Endodermal cell (in vitro differentiated cells): ENCODE results near the gene SLC26A8. TPM values are rescaled to one million over a fixed set of nuclear protein-coding genes. Genes with fewer than 3 reads are reported as not detected.

Experiments used
- DNase-seq: peaks from one replicate; pipeline ENCODE4 v3.0.0-alpha.2; 2017
- H3K27ac ChIP-seq: 2 replicates; pipeline ENCODE4 v1.5.1; 2013; ENCODE audit warnings: mild to moderate bottlenecking, low read depth, low read length, moderate library complexity
- H3K27me3 ChIP-seq: 2 replicates; pipeline ENCODE4 v1.6.1; 2013; ENCODE audit warnings: mild to moderate bottlenecking, low read length, moderate library complexity; ENCODE audit not compliant: insufficient read depth, control insufficient read depth, poor library complexity, severe bottlenecking
- H3K36me3 ChIP-seq: 2 replicates; pipeline ENCODE4 v1.7.0; 2013; ENCODE audit warnings: mild to moderate bottlenecking, low read length, moderate library complexity; ENCODE audit not compliant: control insufficient read depth, insufficient read depth
- H3K4me1 ChIP-seq: one replicate; pipeline ENCODE4 v1.7.0; 2013; ENCODE audit warnings: low read length; ENCODE audit not compliant: control insufficient read depth, insufficient read depth
- H3K4me3 ChIP-seq: 2 replicates; pipeline ENCODE4 v1.5.1; 2013; ENCODE audit warnings: mild to moderate bottlenecking, low read length, moderate library complexity
- H3K9ac ChIP-seq: 2 replicates; pipeline ENCODE4 v1.6.1; 2013; ENCODE audit warnings: mild to moderate bottlenecking, low read length, moderate library complexity; ENCODE audit not compliant: poor library complexity, severe bottlenecking; ENCODE audit errors: extremely low read depth
- H3K9me3 ChIP-seq: 2 replicates; pipeline ENCODE4 v1.6.1; 2013; ENCODE audit warnings: mild to moderate bottlenecking, low read length, moderate library complexity; ENCODE audit not compliant: control insufficient read depth
- H3K27ac Mint-ChIP-seq: 2 replicates; pipeline ENCODE4 v1.8.0; 2020; ENCODE audit warnings: mixed read lengths
- H3K27me3 Mint-ChIP-seq: 2 replicates; pipeline ENCODE4 v1.8.0; 2021; ENCODE audit warnings: mild to moderate bottlenecking, mixed read lengths; ENCODE audit not compliant: insufficient read depth
- H3K36me3 Mint-ChIP-seq: 2 replicates; pipeline ENCODE4 v1.8.0; 2020; ENCODE audit warnings: low read depth, mixed read lengths
- H3K4me1 Mint-ChIP-seq: 2 replicates; pipeline ENCODE4 v1.8.0; 2020; ENCODE audit warnings: mixed read lengths
- H3K4me3 Mint-ChIP-seq: 2 replicates; pipeline ENCODE4 v1.8.0; 2020; ENCODE audit warnings: mild to moderate bottlenecking, moderate library complexity, mixed read lengths
- H3K9me3 Mint-ChIP-seq: 2 replicates; pipeline ENCODE4 v1.8.0; 2020; ENCODE audit warnings: mild to moderate bottlenecking, mixed read lengths
- WGBS, 2 experiments: methylation state at CpG; one replicate each; pipeline versions ENCODE4 v1.1.5 to v1.1.7; 2013; ENCODE audit warnings: missing lambda C conversion rate in 2 of 2, mixed read lengths in 1 of 2; ENCODE audit not compliant: insufficient coverage in 1 of 2, insufficient read length in 1 of 2; 5-methylcytosine and 5-hydroxymethylcytosine counted together
- total RNA-seq, 2 donors: library from RNA; stranded (reverse); fragmentation: NEBNext Ultra II Directional in 1 of 2; extraction: Animal tissue kit (Norgen Biotek cat#: 25700) in 1 of 2; gene quantifications; 2 replicates in 1 of 2; 3 replicates in 1 of 2; pipeline ENCODE4 v1.2.1, GENCODE V29; 2021
- TF ChIP-seq, protein P1 (sequence below): fragments of 200-600 bp; sonication (generic); conservative IDR thresholded peaks from 2 replicates; pipeline ENCODE4 v1.5.0; 2021; ENCODE audit warnings: antibody characterized with exemption, mild to moderate bottlenecking

SLC26A8 gene
- total RNA-seq, 2 donors from 2014 or later, result not detected

DNA sequence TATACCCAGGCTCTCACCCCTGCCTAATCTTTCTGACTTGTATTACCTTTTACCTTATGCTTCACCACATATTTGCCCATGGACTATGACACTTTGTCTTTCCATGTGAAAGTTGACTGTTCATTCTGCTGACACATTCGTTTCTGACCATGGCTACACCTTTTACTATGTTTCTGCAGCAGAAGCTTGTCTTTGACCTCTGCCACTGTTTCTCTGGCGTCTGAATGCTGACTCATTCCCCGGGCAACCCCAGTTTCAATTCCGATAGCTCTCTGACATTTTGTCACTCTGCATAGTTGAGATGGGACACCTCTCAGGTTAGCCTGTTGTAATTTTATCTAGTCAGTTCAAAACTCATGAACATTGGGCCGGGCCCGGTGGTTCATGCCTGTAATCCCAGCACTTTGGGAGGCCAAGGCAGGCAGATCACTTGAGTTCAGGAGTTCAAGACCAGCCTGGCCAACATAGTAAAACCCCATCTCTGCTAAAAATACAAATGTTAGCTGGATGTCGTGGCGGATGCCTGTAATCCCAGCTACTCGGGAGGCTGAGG lies 50.7 kb downstream of the SLC26A8 start:
- no peaks in the 10 kb centered on the region for H3K4me1 ChIP-seq
- H3K9me3 ChIP-seq, result no peaks in the 10 kb centered on the region
- no peak overlapping the region for H3K9ac ChIP-seq
- DNase-seq, result no peak
- Mint-ChIP-seq H3K36me3 (no peaks in the 10 kb centered on the region), H3K9me3 (no peaks in the 10 kb centered on the region), H3K27ac (peak overlapping the region; percentile 4), H3K4me3 (no peak overlapping the region), H3K27me3 (peaks cover 2% of the 10 kb centered on the region), H3K4me1 (no peaks in the 10 kb centered on the region)
- H3K27ac ChIP-seq, result no peak overlapping the region
- WGBS, 2 experiments, result 91% methylated on average over 9 of the region's 9 CpGs
- no peaks in the 10 kb centered on the region for H3K27me3 ChIP-seq
- H3K36me3 ChIP-seq, result no peaks in the 10 kb centered on the region
- TF ChIP-seq, protein P1, sequence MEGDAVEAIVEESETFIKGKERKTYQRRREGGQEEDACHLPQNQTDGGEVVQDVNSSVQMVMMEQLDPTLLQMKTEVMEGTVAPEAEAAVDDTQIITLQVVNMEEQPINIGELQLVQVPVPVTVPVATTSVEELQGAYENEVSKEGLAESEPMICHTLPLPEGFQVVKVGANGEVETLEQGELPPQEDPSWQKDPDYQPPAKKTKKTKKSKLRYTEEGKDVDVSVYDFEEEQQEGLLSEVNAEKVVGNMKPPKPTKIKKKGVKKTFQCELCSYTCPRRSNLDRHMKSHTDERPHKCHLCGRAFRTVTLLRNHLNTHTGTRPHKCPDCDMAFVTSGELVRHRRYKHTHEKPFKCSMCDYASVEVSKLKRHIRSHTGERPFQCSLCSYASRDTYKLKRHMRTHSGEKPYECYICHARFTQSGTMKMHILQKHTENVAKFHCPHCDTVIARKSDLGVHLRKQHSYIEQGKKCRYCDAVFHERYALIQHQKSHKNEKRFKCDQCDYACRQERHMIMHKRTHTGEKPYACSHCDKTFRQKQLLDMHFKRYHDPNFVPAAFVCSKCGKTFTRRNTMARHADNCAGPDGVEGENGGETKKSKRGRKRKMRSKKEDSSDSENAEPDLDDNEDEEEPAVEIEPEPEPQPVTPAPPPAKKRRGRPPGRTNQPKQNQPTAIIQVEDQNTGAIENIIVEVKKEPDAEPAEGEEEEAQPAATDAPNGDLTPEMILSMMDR, result no peak
- H3K4me3 ChIP-seq, result no peak overlapping the region

DNA sequence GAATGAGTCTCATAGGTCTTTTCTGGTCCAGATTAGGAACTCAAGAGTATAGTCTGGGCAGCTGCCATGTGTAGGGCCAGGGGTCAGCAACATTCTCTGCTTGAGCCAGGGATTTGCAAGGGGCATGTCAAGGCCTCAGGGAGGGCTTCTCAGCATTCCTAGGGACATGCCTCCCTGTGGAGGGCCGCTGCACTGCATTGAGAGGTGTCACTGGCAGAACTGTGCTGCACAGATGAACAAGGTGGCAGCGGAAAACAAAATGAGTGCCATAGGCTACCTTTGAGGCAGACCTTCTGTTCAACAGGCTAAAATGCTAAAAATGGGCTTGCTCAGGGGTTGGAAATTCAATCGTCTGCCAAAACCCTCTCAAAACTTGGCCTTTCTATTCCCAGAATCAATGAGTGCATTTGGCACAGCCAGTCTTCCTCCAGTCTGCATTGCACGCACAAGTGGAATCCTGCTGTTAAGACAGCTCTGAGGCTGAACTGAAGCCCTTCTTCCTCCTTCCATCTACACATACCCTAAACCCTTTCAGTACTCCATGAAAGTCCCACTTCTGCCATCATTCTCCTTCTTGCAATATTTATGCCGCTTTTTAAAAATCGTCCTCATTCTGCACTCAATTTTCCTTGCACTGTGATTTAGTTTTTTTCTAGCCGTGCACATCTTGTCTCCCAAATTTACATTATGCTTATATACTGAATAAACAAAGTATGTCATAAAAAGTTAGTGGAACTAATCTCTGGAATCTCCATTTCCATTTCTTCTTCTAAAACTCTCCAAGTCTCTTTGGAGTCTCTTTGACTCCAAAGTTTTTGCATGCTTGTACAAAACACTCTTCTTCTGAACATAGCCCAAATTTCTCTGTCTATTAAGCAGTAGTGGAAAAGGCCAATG lies 51.7 kb downstream of the SLC26A8 start:
- peak; percentile 74 for DNase-seq
- Histone ChIP-seq H3K36me3 (no peaks in the 10 kb centered on the region), H3K4me3 (no peak overlapping the region), H3K9me3 (no peaks in the 10 kb centered on the region), H3K27ac (no peak overlapping the region), H3K27me3 (no peaks in the 10 kb centered on the region), H3K4me1 (no peaks in the 10 kb centered on the region), H3K9ac (no peak overlapping the region)
- Mint-ChIP-seq H3K36me3 (no peaks in the 10 kb centered on the region), H3K9me3 (no peaks in the 10 kb centered on the region), H3K27me3 (peaks cover 2% of the 10 kb centered on the region), H3K4me3 (no peak overlapping the region), H3K4me1 (no peaks in the 10 kb centered on the region), H3K27ac (no peak overlapping the region)
- TF ChIP-seq, protein P1, result peak; percentile 67
- 87% methylated on average over 5 to 7 of the region's 7 CpGs for WGBS, 2 experiments

DNA sequence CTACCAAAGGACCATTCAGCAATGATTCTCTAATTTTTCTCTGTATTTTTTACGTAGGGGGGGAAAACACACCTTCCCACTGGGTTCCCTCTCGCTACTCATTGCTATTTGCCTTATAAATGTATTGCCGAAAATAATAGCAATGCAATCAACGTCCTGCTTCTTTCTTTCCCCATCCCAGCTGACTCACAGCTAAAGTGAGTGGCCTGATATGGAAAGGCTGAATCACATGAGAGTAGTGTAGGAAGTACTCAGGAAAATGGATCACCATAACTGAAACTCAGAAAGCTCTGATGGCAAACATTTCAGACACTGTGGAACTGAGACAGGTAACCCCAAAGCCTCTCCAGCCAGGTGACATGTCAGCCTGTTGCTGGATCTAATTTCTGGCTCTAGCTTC lies 54.3 kb downstream of the SLC26A8 start:
- peaks cover 6% of the 10 kb centered on the region for H3K4me1 Mint-ChIP-seq
- Histone ChIP-seq H3K27me3 (no peaks in the 10 kb centered on the region), H3K4me1 (no peaks in the 10 kb centered on the region), H3K9ac (no peak overlapping the region), H3K9me3 (no peaks in the 10 kb centered on the region), H3K27ac (no peak overlapping the region), H3K36me3 (no peaks in the 10 kb centered on the region), H3K4me3 (no peak overlapping the region)
- no peak overlapping the region for H3K27ac Mint-ChIP-seq
- 82 to 98% methylated on average over 1 to 4 of the region's 4 CpGs for WGBS, 2 experiments
- no peaks in the 10 kb centered on the region for H3K9me3 Mint-ChIP-seq
- no peak overlapping the region for H3K4me3 Mint-ChIP-seq
- H3K27me3 Mint-ChIP-seq, result peaks cover 2% of the 10 kb centered on the region
- no peak for DNase-seq
- TF ChIP-seq, protein P1, result no peak
- no peaks in the 10 kb centered on the region for H3K36me3 Mint-ChIP-seq
